ENCODE measurements around the gene UPP2. TPM values are rescaled to one million over a fixed set of nuclear protein-coding genes. Genes with fewer than 3 reads are reported as not detected.
A peak's percentile ranks its signal among the peaks of the same experiment; 100 is the strongest.

The UPP2 gene
- polyA plus RNA-seq, 1 donor from 2014 or later = not detected

DNA sequence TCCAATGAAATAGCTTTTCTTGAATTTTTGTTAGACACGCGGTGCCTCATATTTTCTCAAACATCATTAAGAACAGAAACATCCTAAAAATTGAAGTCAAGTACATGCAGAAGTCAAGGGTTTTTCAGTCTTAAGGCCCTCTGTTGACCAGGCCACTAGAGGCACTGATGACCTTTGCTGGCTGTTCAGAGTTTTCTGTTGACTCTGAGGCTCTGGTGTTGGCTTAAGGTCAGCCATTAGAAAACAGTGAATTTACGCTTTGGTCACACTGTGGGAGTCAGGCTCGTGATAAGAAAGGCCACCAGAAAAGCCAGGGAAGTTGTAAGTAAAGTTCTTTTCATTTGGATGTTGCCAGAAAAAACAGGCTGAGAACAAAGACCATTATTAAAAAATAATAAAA, 5.8 kb upstream of the UPP2 start:
- H3K27ac Mint-ChIP-seq = no peak overlapping the region

DNA sequence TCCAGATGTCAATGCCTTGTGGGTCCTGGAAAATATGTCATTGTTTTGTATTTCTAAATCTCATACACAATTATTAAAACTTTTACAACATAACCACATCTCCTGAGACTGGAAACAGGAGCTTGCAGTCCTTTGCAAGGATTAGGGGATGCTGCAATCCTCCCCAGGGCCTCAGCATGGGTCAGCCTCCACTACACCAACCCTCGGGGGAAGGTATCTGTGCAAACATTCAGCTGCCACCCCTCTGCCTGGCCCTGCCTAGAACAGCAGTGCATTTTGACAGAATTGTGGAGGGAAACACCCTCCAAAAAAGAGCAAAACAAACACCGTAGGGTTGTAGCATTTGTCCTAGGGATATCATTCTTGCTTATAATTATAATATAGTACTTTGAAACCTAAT, 4.2 kb upstream of the UPP2 start:
- Mint-ChIP-seq H3K27ac (no peak overlapping the region), H3K9me3 (no peaks in the 10 kb centered on the region), H3K27me3 (peaks cover 3% of the 10 kb centered on the region), H3K4me1 (no peaks in the 10 kb centered on the region), H3K4me3 (no peak overlapping the region), H3K36me3 (no peaks in the 10 kb centered on the region)

More for the DNA sequence above, 5.8 kb upstream of the UPP2 start:
- H3K4me1 Mint-ChIP-seq = no peaks in the 10 kb centered on the region
- H3K4me3 Mint-ChIP-seq = no peak overlapping the region
- peaks cover 5% of the 10 kb centered on the region for H3K27me3 Mint-ChIP-seq
- H3K36me3 Mint-ChIP-seq = no peaks in the 10 kb centered on the region
- peaks cover 0 to 2% (median 0%) of the 10 kb centered on the region in 3 donors for H3K9me3 Mint-ChIP-seq

GRCh38 chr2:158098178-158098577, 3.5 kb upstream of the UPP2 start:
- Mint-ChIP-seq H3K4me1 (no peaks in the 10 kb centered on the region), H3K9me3 (no peaks in the 10 kb centered on the region), H3K27ac (no peak overlapping the region), H3K36me3 (no peaks in the 10 kb centered on the region), H3K27me3 (peaks cover 3% of the 10 kb centered on the region), H3K4me3 (no peak overlapping the region)

GRCh38 chr2:158099716-158100115, 2.0 kb upstream of the UPP2 start:
- peaks cover 3% of the 10 kb centered on the region for H3K27me3 Mint-ChIP-seq
- H3K27ac Mint-ChIP-seq = no peak overlapping the region
- no peaks in the 10 kb centered on the region for H3K4me1 Mint-ChIP-seq
- no peaks in the 10 kb centered on the region for H3K9me3 Mint-ChIP-seq
- H3K36me3 Mint-ChIP-seq = no peaks in the 10 kb centered on the region
- no peak overlapping the region for H3K4me3 Mint-ChIP-seq

GRCh38 chr2:158100411-158100810, 1.3 kb upstream of the UPP2 start:
- Mint-ChIP-seq H3K27ac (no peak overlapping the region), H3K36me3 (no peaks in the 10 kb centered on the region), H3K4me1 (no peaks in the 10 kb centered on the region), H3K27me3 (peaks cover 2% of the 10 kb centered on the region), H3K4me3 (no peak overlapping the region), H3K9me3 (no peaks in the 10 kb centered on the region)

DNA sequence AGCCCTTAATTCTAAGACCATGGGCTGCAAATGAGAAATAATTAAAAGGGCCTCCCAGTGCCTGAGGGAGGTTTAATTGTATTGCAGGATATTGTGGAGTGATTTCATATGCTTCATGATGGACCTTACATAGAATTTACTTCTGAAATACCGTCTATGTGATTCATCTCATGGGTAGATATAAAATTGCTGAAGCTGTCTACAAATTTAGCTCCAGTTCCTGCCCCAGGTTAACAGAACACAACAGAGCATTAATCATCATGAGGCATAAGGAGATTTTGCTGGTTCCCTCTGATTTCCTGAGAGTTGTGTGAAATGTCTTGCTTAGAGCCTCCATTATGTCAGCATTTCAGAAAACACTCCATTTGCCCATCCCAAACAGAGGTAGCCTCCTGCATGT, 770 bp downstream of the UPP2 start:
- no peak overlapping the region for H3K4me3 Mint-ChIP-seq

DNA sequence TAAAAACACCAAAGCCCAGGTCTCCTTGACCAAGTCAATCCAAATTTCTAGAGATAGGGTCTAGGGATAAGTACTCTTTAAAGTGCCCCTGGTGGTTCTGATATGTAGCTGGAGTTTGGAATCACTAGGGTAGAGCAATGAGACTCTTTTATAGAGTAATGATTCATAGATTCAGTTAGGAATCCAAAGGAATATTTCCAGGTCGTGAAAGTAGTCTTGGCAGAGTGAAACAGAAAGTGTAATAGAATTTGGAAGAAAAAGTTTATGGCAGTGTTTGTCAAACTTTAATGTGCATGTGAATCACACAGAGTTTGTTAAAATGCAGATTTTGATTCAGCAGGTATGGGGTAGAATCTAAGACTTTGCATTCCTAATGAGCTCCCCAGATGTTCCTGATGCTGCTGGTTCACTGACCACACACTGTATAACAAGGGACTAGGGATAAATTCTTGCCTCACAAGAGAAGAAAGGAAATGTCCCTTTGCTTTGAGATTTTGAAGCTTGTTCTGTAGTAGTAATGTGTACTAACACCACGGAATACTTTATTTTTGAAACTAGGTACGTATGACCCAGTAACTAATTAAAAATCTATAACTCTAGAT, 1.8 kb downstream of the UPP2 start:
- Mint-ChIP-seq H3K4me3 (no peak overlapping the region), H3K9me3 (no peaks in the 10 kb centered on the region), H3K4me1 (no peaks in the 10 kb centered on the region), H3K27me3 (no peaks in the 10 kb centered on the region), H3K27ac (no peak overlapping the region), H3K36me3 (no peaks in the 10 kb centered on the region)

More for the DNA sequence above, 770 bp downstream of the UPP2 start:
- H3K27ac Mint-ChIP-seq = no peak overlapping the region
- no peaks in the 10 kb centered on the region for H3K27me3 Mint-ChIP-seq
- H3K9me3 Mint-ChIP-seq = no peaks in the 10 kb centered on the region
- H3K4me1 Mint-ChIP-seq = no peaks in the 10 kb centered on the region
- H3K36me3 Mint-ChIP-seq = no peaks in the 10 kb centered on the region

DNA sequence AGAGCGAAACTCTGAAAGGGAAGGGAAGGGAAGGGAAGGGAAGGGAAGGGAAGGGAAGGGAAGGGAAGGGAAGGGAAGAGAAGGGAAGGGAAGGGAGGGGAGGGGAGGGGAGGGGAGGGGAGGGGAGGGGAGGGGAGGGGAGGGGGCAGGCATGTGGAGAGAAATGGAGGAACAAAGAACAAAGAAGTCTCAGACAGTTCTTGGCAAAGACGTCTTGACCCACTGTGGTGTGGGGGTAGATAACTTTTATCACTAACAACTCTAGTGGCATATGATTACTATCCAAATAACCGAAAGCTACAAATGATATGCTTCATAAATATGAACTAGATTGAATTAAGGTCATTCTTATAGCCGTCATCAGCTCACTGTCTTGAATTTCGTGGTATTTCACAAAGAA, 3.2 kb downstream of the UPP2 start:
- Mint-ChIP-seq H3K9me3 (no peaks in the 10 kb centered on the region), H3K27ac (no peak overlapping the region), H3K36me3 (no peaks in the 10 kb centered on the region), H3K27me3 (no peaks in the 10 kb centered on the region), H3K4me3 (no peak overlapping the region), H3K4me1 (no peaks in the 10 kb centered on the region)

- peaks cover 0 to 3% (median 2%) of the 10 kb centered on the region in 3 donors for H3K9me3 Mint-ChIP-seq
- H3K4me3 Mint-ChIP-seq = no peak overlapping the region
- H3K4me1 Mint-ChIP-seq = no peaks in the 10 kb centered on the region
- H3K36me3 Mint-ChIP-seq = no peaks in the 10 kb centered on the region
- H3K27ac Mint-ChIP-seq = no peak overlapping the region
- H3K27me3 Mint-ChIP-seq = peaks cover 2% of the 10 kb centered on the region
Observed at GRCh38 chr2:158112992-158113391, 11.3 kb downstream of the UPP2 start.

GRCh38 chr2:158113741-158114295, 12.1 kb downstream of the UPP2 start:
- Mint-ChIP-seq H3K4me1 (no peaks in the 10 kb centered on the region), H3K36me3 (no peaks in the 10 kb centered on the region), H3K27ac (no peak overlapping the region), H3K9me3 (peaks cover 0 to 3% (median 2%) of the 10 kb centered on the region in 3 donors), H3K27me3 (peaks cover 2% of the 10 kb centered on the region), H3K4me3 (no peak overlapping the region)

- no peak overlapping the region for H3K27ac Mint-ChIP-seq
Observed at GRCh38 chr2:158114516-158114915, 12.8 kb downstream of the UPP2 start.

GRCh38 chr2:158115202-158115767, 13.6 kb downstream of the UPP2 start:
- Mint-ChIP-seq H3K36me3 (no peaks in the 10 kb centered on the region), H3K9me3 (peaks cover 0 to under 1% (median under 1%) of the 10 kb centered on the region in 3 donors), H3K4me1 (no peaks in the 10 kb centered on the region), H3K27me3 (peaks cover 2% of the 10 kb centered on the region), H3K27ac (no peak overlapping the region), H3K4me3 (no peak overlapping the region)

More at GRCh38 chr2:158114516-158114915, 12.8 kb downstream of the UPP2 start:
- Mint-ChIP-seq H3K9me3 (peaks cover 0 to 3% (median 2%) of the 10 kb centered on the region in 3 donors), H3K36me3 (no peaks in the 10 kb centered on the region), H3K4me1 (no peaks in the 10 kb centered on the region), H3K27me3 (peaks cover 2% of the 10 kb centered on the region), H3K4me3 (no peak overlapping the region)

- no peak overlapping the region for H3K27ac Mint-ChIP-seq
- no peaks in the 10 kb centered on the region for H3K36me3 Mint-ChIP-seq
- peaks cover 3% of the 10 kb centered on the region for H3K27me3 Mint-ChIP-seq
- no peak overlapping the region for H3K4me3 Mint-ChIP-seq
- H3K4me1 Mint-ChIP-seq = no peaks in the 10 kb centered on the region
- no peaks in the 10 kb centered on the region for H3K9me3 Mint-ChIP-seq
Observed at GRCh38 chr2:158116936-158117335, 15.3 kb downstream of the UPP2 start.

DNA sequence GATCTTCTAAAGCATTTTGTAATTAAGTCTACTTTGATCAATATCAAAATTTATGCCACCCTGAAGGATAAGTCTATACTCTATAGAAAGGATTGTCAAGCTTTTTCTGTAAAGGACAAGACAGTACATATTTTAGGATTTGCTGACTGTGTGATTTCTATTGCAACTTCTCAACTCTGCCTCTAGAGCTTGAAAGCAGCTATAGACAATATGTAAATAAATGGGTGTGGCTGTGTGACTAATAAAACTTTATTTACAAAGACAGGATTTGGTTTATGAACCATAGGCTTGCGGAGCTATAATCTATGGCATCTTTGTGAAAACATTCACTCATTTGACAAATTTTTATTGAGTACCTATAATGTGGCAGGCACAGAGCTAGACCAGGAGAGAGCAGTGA, 18.4 kb downstream of the UPP2 start:
- Mint-ChIP-seq H3K4me1 (no peaks in the 10 kb centered on the region), H3K27me3 (peaks cover 3% of the 10 kb centered on the region), H3K9me3 (no peaks in the 10 kb centered on the region), H3K36me3 (no peaks in the 10 kb centered on the region), H3K4me3 (no peak overlapping the region), H3K27ac (no peak overlapping the region)

DNA sequence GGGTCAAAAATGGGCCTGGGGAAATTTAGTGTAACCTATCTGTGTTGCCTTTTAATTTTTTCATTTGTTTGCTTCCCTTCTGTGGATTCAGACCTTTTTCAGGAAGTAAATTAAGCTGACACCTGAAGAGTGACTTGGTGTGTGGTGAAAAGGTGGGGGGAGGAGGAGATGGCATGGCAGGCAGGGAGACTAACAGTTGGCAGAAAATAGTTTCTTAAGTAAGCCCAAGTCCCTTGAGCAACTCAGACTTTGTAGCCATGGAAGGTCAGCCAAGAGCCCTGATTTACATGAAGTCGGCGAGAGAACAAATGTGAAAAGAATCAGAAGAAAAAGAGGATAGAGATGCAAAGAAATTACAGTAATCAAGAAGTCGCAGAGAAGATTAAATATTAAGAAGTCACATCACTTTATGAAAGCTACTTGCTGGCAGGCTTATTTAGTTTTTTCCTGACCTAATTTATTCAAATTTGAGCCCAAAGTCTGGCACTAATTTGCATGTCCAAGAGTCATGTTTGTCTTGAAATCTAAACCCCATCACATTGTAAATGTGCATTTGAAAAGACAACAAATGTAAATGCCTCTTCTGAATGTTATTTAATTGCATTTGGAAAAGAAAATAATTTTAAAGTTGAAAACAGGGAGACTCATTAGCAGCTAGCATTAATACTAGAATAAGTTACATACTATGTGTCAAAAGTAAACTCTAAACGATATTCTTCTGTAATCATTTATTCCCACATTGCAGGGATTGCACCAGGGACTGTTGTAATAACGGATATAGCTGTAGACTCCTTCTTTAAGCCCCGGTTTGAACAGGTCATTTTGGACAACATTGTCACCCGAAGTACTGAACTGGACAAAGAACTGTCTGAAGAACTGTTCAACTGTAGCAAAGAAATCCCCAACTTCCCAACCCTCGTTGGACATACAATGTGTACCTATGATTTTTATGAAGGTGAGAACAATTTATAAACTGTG, 19.3 kb downstream of the UPP2 start:
- Mint-ChIP-seq H3K4me3 (no peak overlapping the region), H3K9me3 (no peaks in the 10 kb centered on the region), H3K4me1 (no peaks in the 10 kb centered on the region), H3K27me3 (peaks cover 4% of the 10 kb centered on the region), H3K27ac (peak overlapping the region in 1 of 3 donors; percentile 20), H3K36me3 (no peaks in the 10 kb centered on the region)

All from IgD-negative memory B cell (primary cell).